CD4-positive, alpha-beta T cell (primary cell): ENCODE results near the gene TSEN2. TPM values are rescaled to one million over a fixed set of nuclear protein-coding genes. Genes with fewer than 3 reads are reported as not detected.

ENCODE experiments used
- ATAC-seq: fragments of 200-7000 bp; cut with Tn5 transposase; one replicate; pipeline ENCODE4 v1.10.0; 2022; ENCODE audit warnings: mild to moderate bottlenecking; ENCODE audit not compliant: poor library complexity
- CTCF ChIA-PET: fragments of 350-600 bp; sonication (Branson Sonifier 250); formaldehyde crosslinking; loops from one replicate; lab custom pipeline; 2021; ENCODE audit warnings: antibody characterized with exemption, inconsistent platforms; lab: Charles Lee
- POLR2A ChIA-PET: fragments of 350-600 bp; sonication (Branson Sonifier 250); formaldehyde crosslinking; loops from one replicate; lab custom pipeline; 2021; ENCODE audit warnings: antibody characterized with exemption, inconsistent platforms; lab: Charles Lee
- DNase-seq, 14 experiments: peaks; one replicate each; pipeline ENCODE4 v3.0.0-alpha.2; 2013 to 2020; ENCODE audit warnings: mixed read lengths in 2 of 14
- H3K27ac ChIP-seq, 2 donors: one replicate each; pipeline versions ENCODE4 v1.5.1 to v1.7.0; 2013; ENCODE audit warnings: low read length in 2 of 2, low read depth in 1 of 2, mild to moderate bottlenecking in 1 of 2
- H3K27me3 ChIP-seq, 2 experiments: 1 replicate in 1 of 2; 2 replicates in 1 of 2; pipeline versions ENCODE4 v1.6.1 to v1.7.0; 2013; ENCODE audit warnings: low read length in 2 of 2, control low read depth in 1 of 2, mild to moderate bottlenecking in 1 of 2, moderate library complexity in 1 of 2; ENCODE audit not compliant: insufficient read depth in 2 of 2, control insufficient read depth in 1 of 2
- H3K36me3 ChIP-seq: one replicate; pipeline ENCODE4 v1.6.1; 2013; ENCODE audit warnings: low read length, control low read depth; ENCODE audit not compliant: insufficient read depth
- H3K4me1 ChIP-seq: one replicate; pipeline ENCODE4 v1.6.1; 2013; ENCODE audit warnings: low read length, control low read depth; ENCODE audit not compliant: insufficient read depth
- H3K4me3 ChIP-seq: one replicate; pipeline ENCODE4 v1.5.1; 2013; ENCODE audit warnings: mild to moderate bottlenecking, low read length, moderate library complexity
- H3K9me3 ChIP-seq, 2 experiments: 1 replicate in 1 of 2; 2 replicates in 1 of 2; pipeline versions ENCODE4 v1.6.1 to v1.7.0; 2013; ENCODE audit warnings: low read length in 2 of 2, mild to moderate bottlenecking in 2 of 2, control low read depth in 1 of 2, moderate library complexity in 1 of 2; ENCODE audit not compliant: control insufficient read depth in 1 of 2, insufficient read depth in 1 of 2
- H3K27ac Mint-ChIP-seq: one replicate; pipeline ENCODE4 v1.8.0; 2020; ENCODE audit warnings: mixed read lengths
- H3K27me3 Mint-ChIP-seq: one replicate; pipeline ENCODE4 v1.8.0; 2021; ENCODE audit warnings: mixed read lengths
- H3K36me3 Mint-ChIP-seq: one replicate; pipeline ENCODE4 v1.8.0; 2021; ENCODE audit warnings: low read depth, mixed read lengths
- H3K4me1 Mint-ChIP-seq: one replicate; pipeline ENCODE4 v1.8.0; 2021; ENCODE audit warnings: low read depth, mixed read lengths
- H3K4me3 Mint-ChIP-seq: one replicate; pipeline ENCODE4 v1.8.0; 2020; ENCODE audit warnings: mild to moderate bottlenecking, mixed read lengths
- H3K9me3 Mint-ChIP-seq: one replicate; pipeline ENCODE4 v1.8.0; 2020; ENCODE audit warnings: mixed read lengths
- intact Hi-C, 2 experiments: fragments of 100-400 bp; cut with DNase I in 1 of 2; cut with micrococcal nuclease in 1 of 2; formaldehyde crosslinking; loops; one replicate each; pipeline versions ENCODE4 v1.15.1 to v1.9.0; 2023 to 2025; cut with DNase I, micrococcal nuclease
- total RNA-seq, 174 experiments: library from RNA in 2 of 174; stranded (reverse) in 2 of 174; gene quantifications; one replicate each; pipeline ENCODE4 v1.2.3 and lab custom pipeline; 2021 to 2026
- TF ChIP-seq, protein P1 (sequence below): fragments of 200-600 bp; IDR thresholded peaks from one replicate; pipeline ENCODE4 v1.8.0; 2022; ENCODE audit warnings: antibody characterized with exemption, mild to moderate bottlenecking

The TSEN2 gene
- total RNA-seq, 2 experiments from 2014 or later, result 8.0 to 8.2 TPM

DNA sequence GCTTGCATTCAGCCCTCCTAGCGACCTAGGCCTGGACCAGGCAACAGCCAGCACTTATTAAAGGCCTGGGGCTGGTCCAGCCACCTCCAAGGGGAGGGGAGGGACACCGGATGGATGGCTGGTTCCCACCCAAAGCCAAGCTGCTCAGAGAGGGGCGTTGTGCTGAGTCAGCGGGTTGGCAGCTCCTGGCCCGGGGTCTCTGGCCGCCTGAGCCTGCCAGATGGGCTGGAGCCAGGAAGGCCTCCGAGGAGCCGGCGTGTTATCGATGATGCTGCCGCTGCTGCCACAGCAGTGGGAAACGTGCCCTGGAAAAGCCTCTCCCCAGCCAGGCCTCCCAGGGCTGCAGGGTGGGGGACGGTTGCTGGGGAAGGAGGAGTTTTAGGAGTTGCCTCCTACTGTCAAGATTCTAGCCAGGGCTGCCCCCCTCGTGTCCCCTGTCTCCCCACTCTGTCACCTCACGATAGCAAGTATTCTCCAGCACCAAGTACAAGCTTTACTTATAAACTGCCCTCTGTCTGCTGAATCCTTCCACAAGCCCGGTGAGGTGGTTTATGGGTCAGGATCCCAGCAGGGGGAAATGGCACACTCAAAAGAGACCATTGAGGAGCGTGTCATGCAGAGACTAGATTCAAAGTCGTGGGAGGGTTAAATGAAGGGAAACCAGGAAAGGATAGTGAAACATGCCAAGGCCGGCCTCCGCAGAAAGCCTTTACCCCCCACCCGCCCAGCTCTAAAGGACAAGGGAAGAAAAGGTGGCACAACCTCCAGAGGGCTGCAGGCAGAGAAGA, 43.2 kb upstream of the TSEN2 start:
- Mint-ChIP-seq H3K27me3 (no peaks in the 10 kb centered on the region), H3K36me3 (no peaks in the 10 kb centered on the region), H3K4me1 (no peaks in the 10 kb centered on the region), H3K27ac (no peak overlapping the region), H3K4me3 (no peak overlapping the region), H3K9me3 (no peaks in the 10 kb centered on the region)
- POLR2A ChIA-PET, result no interaction called here
- no peak overlapping the region for H3K4me3 ChIP-seq
- H3K4me1 ChIP-seq, result no peaks in the 10 kb centered on the region
- CTCF ChIA-PET, result no interaction called here
- no peak overlapping the region for H3K27ac ChIP-seq
- TF ChIP-seq, protein P1, sequence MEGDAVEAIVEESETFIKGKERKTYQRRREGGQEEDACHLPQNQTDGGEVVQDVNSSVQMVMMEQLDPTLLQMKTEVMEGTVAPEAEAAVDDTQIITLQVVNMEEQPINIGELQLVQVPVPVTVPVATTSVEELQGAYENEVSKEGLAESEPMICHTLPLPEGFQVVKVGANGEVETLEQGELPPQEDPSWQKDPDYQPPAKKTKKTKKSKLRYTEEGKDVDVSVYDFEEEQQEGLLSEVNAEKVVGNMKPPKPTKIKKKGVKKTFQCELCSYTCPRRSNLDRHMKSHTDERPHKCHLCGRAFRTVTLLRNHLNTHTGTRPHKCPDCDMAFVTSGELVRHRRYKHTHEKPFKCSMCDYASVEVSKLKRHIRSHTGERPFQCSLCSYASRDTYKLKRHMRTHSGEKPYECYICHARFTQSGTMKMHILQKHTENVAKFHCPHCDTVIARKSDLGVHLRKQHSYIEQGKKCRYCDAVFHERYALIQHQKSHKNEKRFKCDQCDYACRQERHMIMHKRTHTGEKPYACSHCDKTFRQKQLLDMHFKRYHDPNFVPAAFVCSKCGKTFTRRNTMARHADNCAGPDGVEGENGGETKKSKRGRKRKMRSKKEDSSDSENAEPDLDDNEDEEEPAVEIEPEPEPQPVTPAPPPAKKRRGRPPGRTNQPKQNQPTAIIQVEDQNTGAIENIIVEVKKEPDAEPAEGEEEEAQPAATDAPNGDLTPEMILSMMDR, result no peak
- no peaks in the 10 kb centered on the region for H3K36me3 ChIP-seq
- ATAC-seq (no peak), DNase-seq (no peak)
- H3K9me3 ChIP-seq, result no peaks in the 10 kb centered on the region
- H3K27me3 ChIP-seq, result no peaks in the 10 kb centered on the region
- intact Hi-C loops, result no loop called here

DNA sequence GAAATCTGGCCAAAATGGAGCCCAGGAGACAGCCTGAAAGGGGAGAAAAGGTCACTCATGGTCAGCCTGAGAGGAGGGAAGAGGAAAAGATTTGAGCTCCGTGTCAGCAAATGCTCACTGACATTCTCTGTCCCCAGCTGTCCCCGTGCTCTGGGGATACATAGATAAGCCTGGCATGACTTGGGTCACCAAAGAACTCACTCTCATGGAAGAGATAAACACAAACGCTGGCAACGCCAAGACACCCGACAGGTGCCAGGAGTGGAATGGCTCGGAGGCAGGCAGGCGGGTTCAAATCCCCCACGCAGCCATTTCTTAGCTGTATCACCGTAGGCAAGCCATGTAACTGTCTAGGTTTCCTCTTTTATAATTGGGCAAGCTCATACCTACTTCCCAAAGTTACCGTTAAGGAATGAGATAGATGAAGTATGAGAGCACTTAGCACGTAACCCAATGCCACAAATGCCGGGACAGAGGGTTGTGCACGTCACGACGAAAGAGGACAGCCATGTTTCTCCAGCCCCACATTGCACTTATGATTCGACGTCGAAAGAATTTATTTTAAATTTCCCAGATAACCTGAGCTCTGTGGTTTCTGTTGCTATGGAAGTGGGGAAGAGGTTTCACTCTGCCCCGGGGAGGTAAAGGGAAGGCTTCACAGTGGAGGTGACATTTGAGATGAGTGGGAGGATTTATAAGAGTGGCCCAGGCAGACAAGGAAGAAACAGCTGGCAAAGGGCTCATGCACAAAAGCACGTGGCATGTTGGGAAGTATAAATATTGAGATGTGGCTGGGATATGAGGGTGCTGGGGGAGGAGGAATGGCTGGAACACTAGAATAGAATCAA, 41.4 kb upstream of the TSEN2 start:
- no peak for DNase-seq
- Mint-ChIP-seq H3K4me3 (no peak overlapping the region), H3K27me3 (no peaks in the 10 kb centered on the region), H3K9me3 (no peaks in the 10 kb centered on the region), H3K4me1 (no peaks in the 10 kb centered on the region), H3K27ac (no peak overlapping the region), H3K36me3 (no peaks in the 10 kb centered on the region)
- intact Hi-C loops, result no loop called here
- H3K4me3 ChIP-seq, result no peak overlapping the region
- ATAC-seq, result no peak
- TF ChIP-seq, protein P1, result no peak
- no peak overlapping the region for H3K27ac ChIP-seq
- no peaks in the 10 kb centered on the region for H3K27me3 ChIP-seq
- H3K9me3 ChIP-seq, result no peaks in the 10 kb centered on the region
- H3K36me3 ChIP-seq, result no peaks in the 10 kb centered on the region
- ChIA-PET POLR2A (no interaction called here), CTCF (no interaction called here)
- no peaks in the 10 kb centered on the region for H3K4me1 ChIP-seq

DNA sequence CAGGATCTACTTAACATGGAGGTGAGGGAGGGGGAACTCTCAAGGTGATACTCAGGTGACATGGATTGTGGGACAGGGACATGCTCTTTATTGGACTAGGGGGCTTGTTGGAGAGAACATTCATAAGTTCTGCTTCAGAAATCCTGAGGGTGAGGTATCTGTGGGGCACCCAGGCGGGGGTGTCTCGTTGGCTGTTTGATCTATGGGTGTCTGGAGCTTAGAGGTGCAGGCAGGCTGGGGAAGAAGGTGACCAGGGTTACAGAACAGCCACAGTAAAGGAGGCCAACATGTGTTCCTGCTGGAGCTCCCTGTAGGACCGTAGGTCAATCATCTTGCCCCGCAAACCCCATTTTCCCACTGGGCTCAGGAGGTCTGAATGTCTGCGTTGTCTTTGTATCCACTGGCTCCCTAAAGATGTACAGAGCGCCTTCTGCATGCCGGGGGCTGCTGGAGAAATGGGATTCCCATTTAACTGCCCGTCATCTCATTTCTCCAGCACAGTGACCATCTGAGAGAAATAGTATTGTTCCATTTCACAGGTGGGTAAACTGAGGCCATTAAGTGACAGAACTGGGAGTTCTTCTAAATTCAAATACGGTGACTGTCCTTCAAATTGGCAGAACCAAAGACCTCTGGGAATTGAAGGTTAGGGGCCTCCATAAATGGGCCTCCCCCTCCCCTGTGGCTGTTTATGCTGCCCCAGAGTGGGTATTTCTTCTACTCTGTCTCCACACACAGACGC, 40.3 kb upstream of the TSEN2 start:
- ChIA-PET POLR2A (no interaction called here), CTCF (no interaction called here)
- Mint-ChIP-seq H3K27me3 (no peaks in the 10 kb centered on the region), H3K36me3 (no peaks in the 10 kb centered on the region), H3K27ac (no peak overlapping the region), H3K4me3 (no peak overlapping the region), H3K4me1 (no peaks in the 10 kb centered on the region), H3K9me3 (no peaks in the 10 kb centered on the region)
- Histone ChIP-seq H3K4me1 (no peaks in the 10 kb centered on the region), H3K27me3 (no peaks in the 10 kb centered on the region), H3K27ac (no peak overlapping the region), H3K36me3 (no peaks in the 10 kb centered on the region), H3K4me3 (no peak overlapping the region), H3K9me3 (no peaks in the 10 kb centered on the region)
- intact Hi-C loops, result no loop called here
- ATAC-seq, result no peak
- no peak for DNase-seq
- TF ChIP-seq, protein P1, result no peak
